ENCODE data around the gene ZNF418. TPM values are rescaled to one million over a fixed set of nuclear protein-coding genes. Genes with fewer than 3 reads are reported as not detected.

ZNF418 gene
- total and polyA plus RNA-seq, 2 of the 13 experiments (the other 11 are each of a cell fraction or from before 2014, with no cell fraction given): 0.07 to 0.27 TPM

DNA sequence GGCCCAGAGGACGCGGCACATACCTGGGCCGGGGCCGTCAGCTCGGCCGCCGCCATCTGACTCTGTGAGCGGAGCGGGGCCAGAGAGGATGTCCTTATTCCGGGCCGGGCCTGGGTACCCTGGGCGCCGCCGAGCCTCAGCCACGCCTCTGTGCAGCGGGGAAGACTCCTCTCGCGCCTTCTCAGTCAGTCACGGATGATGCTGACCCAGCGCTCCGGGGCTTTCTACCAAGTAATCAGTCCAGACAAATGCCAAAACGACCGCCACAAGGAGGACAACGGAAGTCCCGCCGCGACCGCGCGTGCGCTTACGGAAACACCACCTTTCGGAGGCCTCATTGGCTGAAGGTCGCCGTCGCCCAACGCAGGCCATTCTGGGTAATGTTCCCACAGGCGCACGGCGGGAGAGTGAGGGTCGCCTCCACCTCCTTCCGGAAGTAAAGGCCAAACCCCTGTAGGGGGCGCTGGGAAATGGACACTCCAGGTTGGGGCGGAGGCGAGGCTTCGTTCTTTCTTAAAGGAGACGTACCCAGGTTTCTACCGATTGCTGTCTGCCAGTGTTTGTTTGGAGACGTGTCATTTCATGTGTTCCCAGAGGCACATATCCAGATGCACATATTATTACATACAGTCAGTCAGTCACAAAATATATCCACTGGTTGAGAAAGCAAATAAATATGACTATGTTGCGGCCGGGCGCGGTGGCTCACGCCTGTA is 12.4 kb upstream of the ZNF418 start, which contains the start of gene ZNF256 (continued):
- TF ChIP-seq ZBTB40 (IDR thresholded peaks at IDR 0.05) (peak; percentile 42; the same call in 1 of the 2 replicates), ZBTB40 (CRISPR knock-in tag; IDR thresholded peaks at IDR 0.05) (peak; percentile 52), NFRKB (IDR thresholded peaks at IDR 0.05) (no peak), ZNF24 (IDR thresholded peaks at IDR 0.05) (no peak), ZNF317 (CRISPR knock-in tag; IDR thresholded peaks at IDR 0.05) (no peak), MED1 (CRISPR knock-in tag; IDR thresholded peaks at IDR 0.05) (no peak), SP140L (CRISPR knock-in tag; IDR thresholded peaks at IDR 0.05; ENCODE audit: borderline replicate concordance) (no peak), ZNF615 (CRISPR knock-in tag; IDR thresholded peaks at IDR 0.05; ENCODE audit: borderline replicate concordance) (no peak), ZNF891 (CRISPR knock-in tag; IDR thresholded peaks at IDR 0.05) (0 out of 2 replicates have a peak, but pooled peaks have one; percentile 23), NPAS2 (CRISPR knock-in tag; IDR thresholded peaks at IDR 0.05; ENCODE audit: borderline replicate concordance) (no peak), ZKSCAN5 (CRISPR knock-in tag; IDR thresholded peaks at IDR 0.05) (no peak), ATM (IDR thresholded peaks at IDR 0.05; ENCODE audit: borderline replicate concordance) (no peak), SCMH1 (CRISPR knock-in tag; IDR thresholded peaks at IDR 0.05; ENCODE audit: borderline replicate concordance) (no peak), BCL6 (CRISPR knock-in tag; IDR thresholded peaks at IDR 0.05) (0 out of 2 replicates have a peak, but pooled peaks have one; percentile 18), ZFP82 (CRISPR knock-in tag; IDR thresholded peaks at IDR 0.05; ENCODE audit: borderline replicate concordance) (no peak), ZSCAN21 (CRISPR knock-in tag; IDR thresholded peaks at IDR 0.05; ENCODE audit: borderline replicate concordance) (0 out of 2 replicates have a peak, but pooled peaks have one; percentile 56), CBX5 (CRISPR knock-in tag; IDR thresholded peaks at IDR 0.05; ENCODE audit: borderline replicate concordance) (peak; percentile 94)
- TF ChIP-seq, protein P1, sequence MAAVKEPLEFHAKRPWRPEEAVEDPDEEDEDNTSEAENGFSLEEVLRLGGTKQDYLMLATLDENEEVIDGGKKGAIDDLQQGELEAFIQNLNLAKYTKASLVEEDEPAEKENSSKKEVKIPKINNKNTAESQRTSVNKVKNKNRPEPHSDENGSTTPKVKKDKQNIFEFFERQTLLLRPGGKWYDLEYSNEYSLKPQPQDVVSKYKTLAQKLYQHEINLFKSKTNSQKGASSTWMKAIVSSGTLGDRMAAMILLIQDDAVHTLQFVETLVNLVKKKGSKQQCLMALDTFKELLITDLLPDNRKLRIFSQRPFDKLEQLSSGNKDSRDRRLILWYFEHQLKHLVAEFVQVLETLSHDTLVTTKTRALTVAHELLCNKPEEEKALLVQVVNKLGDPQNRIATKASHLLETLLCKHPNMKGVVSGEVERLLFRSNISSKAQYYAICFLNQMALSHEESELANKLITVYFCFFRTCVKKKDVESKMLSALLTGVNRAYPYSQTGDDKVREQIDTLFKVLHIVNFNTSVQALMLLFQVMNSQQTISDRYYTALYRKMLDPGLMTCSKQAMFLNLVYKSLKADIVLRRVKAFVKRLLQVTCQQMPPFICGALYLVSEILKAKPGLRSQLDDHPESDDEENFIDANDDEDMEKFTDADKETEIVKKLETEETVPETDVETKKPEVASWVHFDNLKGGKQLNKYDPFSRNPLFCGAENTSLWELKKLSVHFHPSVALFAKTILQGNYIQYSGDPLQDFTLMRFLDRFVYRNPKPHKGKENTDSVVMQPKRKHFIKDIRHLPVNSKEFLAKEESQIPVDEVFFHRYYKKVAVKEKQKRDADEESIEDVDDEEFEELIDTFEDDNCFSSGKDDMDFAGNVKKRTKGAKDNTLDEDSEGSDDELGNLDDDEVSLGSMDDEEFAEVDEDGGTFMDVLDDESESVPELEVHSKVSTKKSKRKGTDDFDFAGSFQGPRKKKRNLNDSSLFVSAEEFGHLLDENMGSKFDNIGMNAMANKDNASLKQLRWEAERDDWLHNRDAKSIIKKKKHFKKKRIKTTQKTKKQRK (IDR thresholded peaks at IDR 0.05; ENCODE audit: low read length): no peak

Measured in HepG2 (cell line).